NOMO-1 treated with dmso at 0.1 percent for 144 hours (cell line): Measurements from ENCODE around the gene PIGP.
"Not testable (repeated sequence)": the region's sequence is repeated elsewhere in the genome, so short reads cannot be mapped to it uniquely, and the experiment has no call there.

Experiments
- DNase-seq: peaks from one replicate; lab custom pipeline; 2025; ENCODE audit not compliant: unreplicated experiment; lab: John Stamatoyannopoulos, UW

Gene PIGP

GRCh38 chr21:37045149-37045548 lies 27.7 kb downstream of the PIGP start:
- DNase-seq, result peak; percentile 51

GRCh38 chr21:37044643-37045042 lies 28.2 kb downstream of the PIGP start:
- DNase-seq, result no peak

- DNase-seq, result no peak
These were observed 29.1 kb downstream of the PIGP start for GRCh38 chr21:37043818-37044217.

GRCh38 chr21:37041706-37042271 lies 31.1 kb downstream of the PIGP start:
- no peak for DNase-seq

GRCh38 chr21:37040212-37040611 lies 32.7 kb downstream of the PIGP start:
- DNase-seq, result no peak

- DNase-seq, result no peak
These were observed 33.3 kb downstream of the PIGP start for GRCh38 chr21:37039411-37040075.

GRCh38 chr21:37036177-37036576 lies 36.7 kb downstream of the PIGP start:
- no peak for DNase-seq

- not testable (repeated sequence) for DNase-seq
These were observed 38.5 kb downstream of the PIGP start for GRCh38 chr21:37034394-37034793.

- no peak for DNase-seq
These were observed 39.9 kb downstream of the PIGP start for GRCh38 chr21:37032877-37033471.

GRCh38 chr21:37032293-37032692 lies 40.6 kb downstream of the PIGP start:
- DNase-seq, result no peak

GRCh38 chr21:37030864-37031263 lies 42.0 kb downstream of the PIGP start:
- DNase-seq, result no peak

GRCh38 chr21:37028570-37028969 lies 44.3 kb downstream of the PIGP start:
- DNase-seq, result no peak

GRCh38 chr21:37026499-37026898 lies 46.4 kb downstream of the PIGP start:
- DNase-seq, result no peak

- no peak for DNase-seq
These were observed 54.8 kb downstream of the PIGP start for GRCh38 chr21:37017951-37018679.
